ENCODE results near the gene SALL1. TPM values are rescaled to one million over a fixed set of nuclear protein-coding genes. Genes with fewer than 3 reads are reported as not detected.

Gene SALL1
- total RNA-seq, 1 donor from 2014 or later: 15.0 TPM

DNA sequence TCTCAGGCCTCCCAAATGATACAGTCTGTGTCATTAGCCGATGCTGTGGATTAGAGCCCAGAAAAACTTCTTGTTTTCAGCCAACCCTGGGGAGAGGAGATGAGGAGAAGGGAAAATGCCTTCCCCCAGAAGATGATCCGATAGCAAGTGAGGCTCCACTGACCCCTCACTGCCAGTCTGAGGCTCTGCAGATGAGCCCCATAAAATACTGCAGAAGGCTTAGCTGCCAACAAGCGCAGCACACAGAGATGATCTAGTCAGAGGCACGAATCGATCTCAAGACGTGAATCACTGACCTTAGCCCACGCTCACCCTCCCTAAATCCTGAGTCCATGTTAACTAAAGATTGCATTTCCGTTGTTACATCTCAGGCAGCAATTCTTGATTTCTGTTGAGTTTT is 31.5 kb downstream of the SALL1 start:
- no peaks in the 10 kb centered on the region for H3K4me1 Mint-ChIP-seq (ENCODE audit: low read depth, unreplicated experiment)
- no peaks in the 10 kb centered on the region for H4K20me1 ChIP-seq (ENCODE audit: insufficient read depth, low read length)
- H3K27ac ChIP-seq (ENCODE audit: low read depth, low read length): no peak overlapping the region
- no peaks in the 10 kb centered on the region for H3K9me3 ChIP-seq (ENCODE audit: insufficient read depth, low read depth, low read length)
- H2AFZ ChIP-seq (ENCODE audit: low read depth, low read length): no peak overlapping the region
- H3K9me3 Mint-ChIP-seq (ENCODE audit: unreplicated experiment): peaks cover 2% of the 10 kb centered on the region
- H3K36me3 ChIP-seq (ENCODE audit: insufficient read depth, low read length): no peaks in the 10 kb centered on the region
- H3K9ac ChIP-seq (ENCODE audit: low read length): no peak overlapping the region
- H3K27ac Mint-ChIP-seq (ENCODE audit: unreplicated experiment): no peak overlapping the region
- H3K36me3 Mint-ChIP-seq (ENCODE audit: low read depth, unreplicated experiment): no peaks in the 10 kb centered on the region
- H3K27me3 ChIP-seq (ENCODE audit: insufficient read depth, low read length): peaks cover 8% of the 10 kb centered on the region
- TF ChIP-seq EZH2 (IDR thresholded peaks at IDR 0.05; ENCODE audit: insufficient read depth, low read length): no peak
- TF ChIP-seq, protein P1, sequence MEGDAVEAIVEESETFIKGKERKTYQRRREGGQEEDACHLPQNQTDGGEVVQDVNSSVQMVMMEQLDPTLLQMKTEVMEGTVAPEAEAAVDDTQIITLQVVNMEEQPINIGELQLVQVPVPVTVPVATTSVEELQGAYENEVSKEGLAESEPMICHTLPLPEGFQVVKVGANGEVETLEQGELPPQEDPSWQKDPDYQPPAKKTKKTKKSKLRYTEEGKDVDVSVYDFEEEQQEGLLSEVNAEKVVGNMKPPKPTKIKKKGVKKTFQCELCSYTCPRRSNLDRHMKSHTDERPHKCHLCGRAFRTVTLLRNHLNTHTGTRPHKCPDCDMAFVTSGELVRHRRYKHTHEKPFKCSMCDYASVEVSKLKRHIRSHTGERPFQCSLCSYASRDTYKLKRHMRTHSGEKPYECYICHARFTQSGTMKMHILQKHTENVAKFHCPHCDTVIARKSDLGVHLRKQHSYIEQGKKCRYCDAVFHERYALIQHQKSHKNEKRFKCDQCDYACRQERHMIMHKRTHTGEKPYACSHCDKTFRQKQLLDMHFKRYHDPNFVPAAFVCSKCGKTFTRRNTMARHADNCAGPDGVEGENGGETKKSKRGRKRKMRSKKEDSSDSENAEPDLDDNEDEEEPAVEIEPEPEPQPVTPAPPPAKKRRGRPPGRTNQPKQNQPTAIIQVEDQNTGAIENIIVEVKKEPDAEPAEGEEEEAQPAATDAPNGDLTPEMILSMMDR (IDR thresholded peaks at IDR 0.05; ENCODE audit: insufficient read depth, low read depth, low read length): no peak
- FAIRE-seq (no peak), DNase-seq (ENCODE audit: low read depth) (no peak)
- H3K27me3 Mint-ChIP-seq (ENCODE audit: low read depth, unreplicated experiment): peaks cover 25% of the 10 kb centered on the region
- H3K4me1 ChIP-seq (ENCODE audit: insufficient read depth, low read length): no peaks in the 10 kb centered on the region
- H3K4me3 ChIP-seq (ENCODE audit: insufficient read depth, low read depth, low read length): no peak overlapping the region
- H3K4me2 ChIP-seq (ENCODE audit: low read length): no peak overlapping the region
- no peak overlapping the region for H3K4me3 Mint-ChIP-seq (ENCODE audit: unreplicated experiment)
- no peaks in the 10 kb centered on the region for H3K79me2 ChIP-seq (ENCODE audit: insufficient read depth, low read length)

DNA sequence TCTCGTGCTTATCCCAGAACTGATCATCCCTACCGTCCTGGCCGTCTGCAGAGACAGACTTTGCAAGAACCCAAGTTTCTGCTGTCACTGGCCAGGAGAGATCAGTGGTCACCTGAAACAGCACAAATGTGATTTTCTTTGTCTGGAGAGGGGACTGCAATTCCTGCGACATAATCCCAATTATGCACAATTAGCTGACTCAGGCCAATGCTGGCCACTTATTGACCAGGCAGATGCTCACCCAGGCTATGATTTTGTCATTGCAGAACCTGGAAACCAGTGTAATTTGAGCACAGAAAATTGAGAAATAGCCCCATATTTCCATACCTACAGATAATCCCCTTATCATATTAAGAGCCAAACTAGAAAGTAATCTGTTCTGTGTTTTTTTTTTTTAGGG is 34.7 kb downstream of the SALL1 start:
- H3K36me3 ChIP-seq (ENCODE audit: insufficient read depth, low read length): no peaks in the 10 kb centered on the region
- Mint-ChIP-seq H3K27ac (ENCODE audit: unreplicated experiment) (no peak overlapping the region), H3K4me3 (ENCODE audit: unreplicated experiment) (no peak overlapping the region), H3K27me3 (ENCODE audit: low read depth, unreplicated experiment) (peaks cover 49% of the 10 kb centered on the region), H3K9me3 (ENCODE audit: unreplicated experiment) (peaks cover 2% of the 10 kb centered on the region), H3K4me1 (ENCODE audit: low read depth, unreplicated experiment) (no peaks in the 10 kb centered on the region), H3K36me3 (ENCODE audit: low read depth, unreplicated experiment) (no peaks in the 10 kb centered on the region)
- H3K79me2 ChIP-seq (ENCODE audit: insufficient read depth, low read length): no peaks in the 10 kb centered on the region
- no peak for FAIRE-seq
- H2AFZ ChIP-seq (ENCODE audit: low read depth, low read length): no peak overlapping the region
- H4K20me1 ChIP-seq (ENCODE audit: insufficient read depth, low read length): no peaks in the 10 kb centered on the region
- no peak overlapping the region for H3K4me3 ChIP-seq (ENCODE audit: insufficient read depth, low read depth, low read length)
- no peak overlapping the region for H3K9ac ChIP-seq (ENCODE audit: low read length)
- no peak overlapping the region for H3K27ac ChIP-seq (ENCODE audit: low read depth, low read length)
- no peak for DNase-seq (ENCODE audit: low read depth)
- peaks cover 34% of the 10 kb centered on the region for H3K27me3 ChIP-seq (ENCODE audit: insufficient read depth, low read length)
- TF ChIP-seq EZH2 (IDR thresholded peaks at IDR 0.05; ENCODE audit: insufficient read depth, low read length): no peak
- TF ChIP-seq, protein P1 (IDR thresholded peaks at IDR 0.05; ENCODE audit: insufficient read depth, low read depth, low read length): no peak
- H3K9me3 ChIP-seq (ENCODE audit: insufficient read depth, low read depth, low read length): no peaks in the 10 kb centered on the region
- no peak overlapping the region for H3K4me2 ChIP-seq (ENCODE audit: low read length)
- peaks cover 3% of the 10 kb centered on the region for H3K4me1 ChIP-seq (ENCODE audit: insufficient read depth, low read length)

DNA sequence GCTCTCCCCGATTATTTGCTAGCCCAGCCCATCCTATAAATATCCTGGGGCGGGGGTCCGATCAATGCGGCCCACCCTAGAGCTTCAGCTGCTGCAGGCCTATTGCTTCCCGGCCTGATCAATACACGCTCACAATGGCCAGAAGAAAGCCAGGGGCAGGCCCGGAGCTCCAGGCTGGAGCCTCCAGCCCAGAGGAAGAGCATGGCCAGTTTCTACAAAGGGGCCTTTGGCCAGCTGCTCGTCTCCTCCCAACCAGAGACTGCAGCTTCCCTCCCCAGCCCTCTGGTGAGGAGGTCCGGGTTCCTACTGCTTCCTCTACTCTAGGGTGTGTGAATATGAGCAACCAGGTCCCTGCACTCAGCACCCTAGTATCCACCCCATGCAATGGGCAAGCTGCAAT is 36.7 kb downstream of the SALL1 start:
- no peak for TF ChIP-seq EZH2 (IDR thresholded peaks at IDR 0.05; ENCODE audit: insufficient read depth, low read length)
- TF ChIP-seq, protein P1 (IDR thresholded peaks at IDR 0.05; ENCODE audit: insufficient read depth, low read depth, low read length): no peak
- peaks cover 2% of the 10 kb centered on the region for H3K9me3 Mint-ChIP-seq (ENCODE audit: unreplicated experiment)
- H3K27me3 ChIP-seq (ENCODE audit: insufficient read depth, low read length): peaks cover 38% of the 10 kb centered on the region
- H3K27me3 Mint-ChIP-seq (ENCODE audit: low read depth, unreplicated experiment): peaks cover 56% of the 10 kb centered on the region
- no peak overlapping the region for H3K4me3 Mint-ChIP-seq (ENCODE audit: unreplicated experiment)
- no peaks in the 10 kb centered on the region for H3K36me3 ChIP-seq (ENCODE audit: insufficient read depth, low read length)
- DNase-seq (ENCODE audit: low read depth) (no peak), FAIRE-seq (no peak)
- H3K9ac ChIP-seq (ENCODE audit: low read length): no peak overlapping the region
- H2AFZ ChIP-seq (ENCODE audit: low read depth, low read length): no peak overlapping the region
- no peaks in the 10 kb centered on the region for H3K9me3 ChIP-seq (ENCODE audit: insufficient read depth, low read depth, low read length)
- H4K20me1 ChIP-seq (ENCODE audit: insufficient read depth, low read length): no peaks in the 10 kb centered on the region
- H3K4me3 ChIP-seq (ENCODE audit: insufficient read depth, low read depth, low read length): no peak overlapping the region
- no peaks in the 10 kb centered on the region for H3K4me1 Mint-ChIP-seq (ENCODE audit: low read depth, unreplicated experiment)
- H3K4me1 ChIP-seq (ENCODE audit: insufficient read depth, low read length): peaks cover 3% of the 10 kb centered on the region
- H3K27ac ChIP-seq (ENCODE audit: low read depth, low read length): no peak overlapping the region
- H3K36me3 Mint-ChIP-seq (ENCODE audit: low read depth, unreplicated experiment): no peaks in the 10 kb centered on the region
- H3K27ac Mint-ChIP-seq (ENCODE audit: unreplicated experiment): no peak overlapping the region
- no peaks in the 10 kb centered on the region for H3K79me2 ChIP-seq (ENCODE audit: insufficient read depth, low read length)
- no peak overlapping the region for H3K4me2 ChIP-seq (ENCODE audit: low read length)

Data from astrocyte (in vitro differentiated cells and primary cell).